GM12874 (cell line): ENCODE data around the gene DNASE1L2.

Experiments used
- CTCF ChIP-seq: IDR thresholded peaks from 2 replicates; pipeline ENCODE4 v1.5.1; 2011; ENCODE audit warnings: low read depth, mild to moderate bottlenecking, control low read depth, low read length, moderate library complexity; ENCODE audit not compliant: insufficient read depth

Gene DNASE1L2

GRCh38 chr16:2205104-2205966 lies 30.9 kb upstream of the DNASE1L2 start, which contains the start of gene MLST8:
Gene MLST8, plus strand, starts transcription at chr16:2205454. Its CDS starts 632 bp downstream, at chr16:2206086.
- TF ChIP-seq CTCF = peak; percentile 35; the same call in 1 of the 2 replicates

DNA sequence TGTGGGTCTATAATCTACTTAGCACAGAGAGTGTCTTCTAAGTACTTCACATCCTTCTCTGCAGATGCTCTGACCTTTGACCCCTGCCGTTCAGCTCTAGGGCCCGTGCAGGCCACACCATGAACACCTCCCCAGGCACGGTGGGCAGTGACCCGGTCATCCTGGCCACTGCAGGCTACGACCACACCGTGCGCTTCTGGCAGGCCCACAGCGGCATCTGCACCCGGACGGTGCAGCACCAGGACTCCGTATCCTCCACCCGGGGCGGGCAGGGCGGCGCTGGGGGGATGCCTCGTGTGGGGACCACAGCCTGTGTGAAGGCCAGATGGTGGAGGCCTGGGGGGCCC lies 30.3 kb upstream of the DNASE1L2 start:
- TF ChIP-seq CTCF = no peak

DNA sequence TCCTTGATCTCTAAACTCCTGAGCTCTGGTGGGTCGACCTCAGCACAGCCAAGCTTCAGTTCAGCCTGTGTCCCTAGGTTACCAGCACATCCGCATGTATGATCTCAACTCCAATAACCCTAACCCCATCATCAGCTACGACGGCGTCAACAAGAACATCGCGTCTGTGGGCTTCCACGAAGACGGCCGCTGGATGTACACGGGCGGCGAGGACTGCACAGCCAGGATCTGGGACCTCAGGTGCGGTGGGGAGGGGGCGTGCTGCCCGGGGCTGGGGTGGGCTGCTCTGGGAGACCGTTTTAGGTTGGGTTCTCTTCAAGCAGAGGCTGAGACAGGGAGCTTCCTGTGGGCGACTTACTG lies 29.8 kb upstream of the DNASE1L2 start:
- TF ChIP-seq CTCF = no peak

- TF ChIP-seq CTCF = no peak
Observed at GRCh38 chr16:2206780-2207433, 29.3 kb upstream of the DNASE1L2 start.

DNA sequence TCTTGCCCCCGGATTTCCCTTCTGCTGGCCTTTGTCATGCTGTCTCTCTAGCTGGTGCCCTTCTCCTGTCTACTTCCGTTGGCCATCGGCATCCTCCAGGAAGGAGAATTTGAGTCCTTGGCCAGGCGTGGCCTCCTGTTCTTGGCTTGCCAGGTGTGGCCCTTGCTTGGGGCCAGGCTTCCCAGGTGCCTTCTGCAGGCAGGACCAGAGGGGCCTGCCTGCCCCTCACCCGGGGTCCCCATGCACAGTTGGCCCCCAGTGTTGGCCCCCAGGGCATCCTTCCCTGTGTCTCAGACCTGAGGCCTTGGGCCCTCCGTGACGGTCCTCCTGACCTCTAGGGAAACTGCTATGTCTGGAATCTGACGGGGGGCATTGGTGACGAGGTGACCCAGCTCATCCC lies 28.4 kb upstream of the DNASE1L2 start:
- TF ChIP-seq CTCF = no peak

DNA sequence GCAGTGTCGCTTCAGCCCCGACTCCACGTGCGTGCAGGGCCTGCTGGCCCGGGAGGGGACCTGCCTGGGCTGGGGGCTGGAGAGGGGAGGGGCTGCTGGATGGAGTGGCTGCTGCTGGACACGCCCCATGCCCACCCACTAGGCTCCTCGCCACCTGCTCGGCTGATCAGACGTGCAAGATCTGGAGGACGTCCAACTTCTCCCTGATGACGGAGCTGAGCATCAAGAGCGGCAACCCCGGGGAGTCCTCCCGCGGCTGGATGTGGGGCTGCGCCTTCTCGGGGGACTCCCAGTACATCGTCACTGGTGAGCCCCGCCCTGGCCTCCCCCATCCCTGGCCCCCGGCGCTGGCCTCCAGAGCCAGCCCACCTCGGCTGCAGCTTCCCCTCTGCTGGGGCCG lies 27.9 kb upstream of the DNASE1L2 start:
- no peak for TF ChIP-seq CTCF

- no peak for TF ChIP-seq CTCF
Observed at GRCh38 chr16:2208772-2209171, 27.5 kb upstream of the DNASE1L2 start.
